ENCODE measurements around the gene SLC41A3. TPM values are rescaled to one million over a fixed set of nuclear protein-coding genes. Genes with fewer than 3 reads are reported as not detected.
"Not testable (repeated sequence)": the region's sequence is repeated elsewhere in the genome, so short reads cannot be mapped to it uniquely, and the experiment has no call there.

The SLC41A3 gene
- polyA plus RNA-seq, 3 donors from 2014 or later: 24.1 to 28.0 (median 25.4) TPM

DNA sequence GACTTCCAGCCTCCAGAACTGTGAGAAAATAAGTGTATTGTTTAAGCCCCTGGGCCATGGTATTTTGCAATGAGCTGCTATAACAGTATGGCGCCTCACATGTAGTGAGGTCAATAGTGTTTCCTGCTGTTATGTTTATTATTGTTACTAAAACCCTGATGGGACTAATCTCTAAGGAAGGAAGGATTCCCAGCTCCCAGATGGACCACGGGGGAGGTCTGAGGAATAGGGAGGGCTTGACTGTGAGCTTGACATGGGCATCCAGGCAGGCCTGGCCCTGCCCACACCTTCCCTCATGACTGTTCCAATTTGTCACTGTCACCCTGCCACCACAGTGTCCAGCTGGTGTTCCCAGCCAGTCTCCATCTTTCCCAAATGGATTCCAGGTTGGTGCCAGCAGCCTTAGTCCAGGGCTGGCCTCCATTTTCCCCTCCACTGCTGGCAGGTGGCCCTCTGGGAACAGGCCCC, 14.5 kb upstream of the SLC41A3 start:
- Mint-ChIP-seq H3K4me3 (no peak overlapping the region), H3K4me1 (no peaks in the 10 kb centered on the region), H3K36me3 (peaks cover 9 to 17% (median 13%) of the 10 kb centered on the region in 3 donors), H3K27me3 (ENCODE audit: low read depth in 3 of 3) (peaks cover 1 to 2% (median 2%) of the 10 kb centered on the region in 3 donors), H3K9me3 (peaks cover 16 to 34% (median 28%) of the 10 kb centered on the region in 6 donors), H3K27ac (no peak overlapping the region)
- no peak for DNase-seq

DNA sequence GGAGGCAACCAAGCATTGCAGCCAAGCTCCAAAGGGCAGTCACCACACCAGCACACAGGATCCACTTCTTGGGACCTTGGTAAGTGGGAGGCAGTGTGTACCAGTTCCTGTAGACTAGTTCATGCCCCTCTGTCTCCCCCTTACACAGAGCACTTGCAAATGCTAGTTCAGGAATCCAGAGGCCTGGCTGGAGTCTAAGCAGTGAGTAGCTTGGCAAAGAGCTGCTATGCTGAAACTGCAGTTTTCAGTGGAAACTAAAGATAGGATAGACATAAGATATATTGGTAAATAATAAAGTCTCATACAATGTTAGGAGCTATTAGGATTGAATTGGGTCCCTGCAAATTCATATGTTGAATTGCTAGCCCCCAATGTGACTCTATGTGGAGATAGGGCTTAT, 13.9 kb upstream of the SLC41A3 start:
- no peak overlapping the region for H3K27ac Mint-ChIP-seq
- H3K4me1 Mint-ChIP-seq: no peaks in the 10 kb centered on the region
- DNase-seq: no peak
- peaks cover 16 to 34% (median 28%) of the 10 kb centered on the region in 6 donors for H3K9me3 Mint-ChIP-seq
- H3K27me3 Mint-ChIP-seq (ENCODE audit: low read depth in 3 of 3): peaks cover 1 to 2% (median 2%) of the 10 kb centered on the region in 3 donors
- no peak overlapping the region for H3K4me3 Mint-ChIP-seq
- peaks cover 9 to 17% (median 13%) of the 10 kb centered on the region in 3 donors for H3K36me3 Mint-ChIP-seq

DNA sequence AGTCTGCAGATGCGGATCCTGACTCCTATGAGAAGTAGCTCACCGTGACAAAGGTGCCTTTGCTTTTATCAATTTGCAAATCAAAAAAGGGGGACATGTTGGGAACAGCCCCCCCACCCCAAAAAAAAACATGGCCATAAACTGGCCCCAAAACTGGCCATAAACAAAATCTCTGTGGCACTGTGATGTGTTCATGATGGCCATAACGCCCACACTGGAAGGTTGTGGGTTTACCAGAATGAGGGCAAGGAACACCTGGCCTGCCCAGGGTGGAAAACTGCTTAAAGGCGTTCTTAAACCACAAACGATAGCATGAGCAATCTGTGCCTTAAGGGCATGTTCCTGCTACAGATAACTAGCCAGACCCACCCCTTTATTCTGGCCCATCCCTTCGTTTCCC, 12.3 kb upstream of the SLC41A3 start:
- H3K4me1 Mint-ChIP-seq, DNase-seq: not testable (repeated sequence)
- H3K9me3 Mint-ChIP-seq: peaks cover 16 to 34% (median 28%) of the 10 kb centered on the region in 6 donors

DNA sequence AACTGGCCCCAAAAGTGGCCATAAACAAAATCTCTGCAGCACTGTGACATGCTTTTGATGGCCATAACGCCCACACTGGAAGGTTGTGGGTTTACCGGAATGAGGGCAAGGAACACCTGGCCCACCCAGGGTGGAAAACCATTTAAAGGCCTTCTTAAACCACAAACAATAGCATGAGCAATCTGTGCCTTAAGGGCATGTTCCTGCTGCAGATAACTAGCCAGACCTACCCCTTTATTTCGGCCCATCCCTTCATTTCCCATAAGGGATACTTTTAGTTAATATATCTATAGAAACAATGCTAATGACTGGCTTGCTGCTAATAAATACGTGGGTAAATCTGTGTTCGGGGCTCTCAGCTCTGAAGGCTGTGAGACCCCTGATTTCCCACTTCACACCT, 8.2 kb upstream of the SLC41A3 start:
- peaks cover 16 to 29% (median 25%) of the 10 kb centered on the region in 6 donors for H3K9me3 Mint-ChIP-seq
- H3K27ac Mint-ChIP-seq; H3K27me3 Mint-ChIP-seq (ENCODE audit: low read depth in 3 of 3); DNase-seq; H3K4me3 Mint-ChIP-seq; H3K4me1 Mint-ChIP-seq: not testable (repeated sequence)
- H3K36me3 Mint-ChIP-seq: peaks cover 9 to 17% (median 16%) of the 10 kb centered on the region in 3 donors

More for the DNA sequence above, 12.3 kb upstream of the SLC41A3 start:
- not testable (repeated sequence) for H3K27ac Mint-ChIP-seq; H3K4me3 Mint-ChIP-seq; H3K27me3 Mint-ChIP-seq (ENCODE audit: low read depth in 3 of 3)
- peaks cover 9 to 19% (median 17%) of the 10 kb centered on the region in 3 donors for H3K36me3 Mint-ChIP-seq

DNA sequence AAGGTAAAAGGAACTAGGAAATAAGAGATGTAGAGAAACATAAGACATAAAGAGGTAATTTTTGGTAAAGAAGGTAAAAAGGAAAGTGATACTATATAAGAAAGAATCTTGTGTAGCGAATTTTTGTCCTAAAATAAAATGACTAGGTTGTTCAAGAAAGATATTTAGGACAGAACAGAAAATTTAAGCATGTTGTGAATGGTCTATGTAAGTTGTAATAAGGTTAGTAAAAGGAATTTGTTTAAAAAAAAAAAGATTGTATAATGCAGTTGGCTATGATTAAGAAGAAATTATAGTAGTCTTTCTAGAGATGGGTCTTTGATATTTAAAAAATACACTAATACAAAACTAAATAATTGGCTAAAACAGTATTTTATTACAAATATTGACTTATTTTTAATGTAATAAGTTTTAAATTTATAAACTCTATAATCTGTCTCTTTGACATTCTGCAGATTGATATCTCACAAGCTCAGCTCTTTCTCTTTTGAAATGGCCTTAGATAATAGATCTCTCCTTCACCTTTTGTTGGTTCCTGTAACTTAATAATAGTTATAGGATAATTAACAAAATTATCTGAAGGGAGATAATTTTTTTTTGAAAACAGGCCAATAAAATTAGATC, 3.7 kb upstream of the SLC41A3 start:
- DNase-seq: no peak
- H3K4me1 Mint-ChIP-seq: peaks cover 16 to 29% of the 10 kb centered on the region in 2 donors
- peaks cover 0 to 4% (median 0%) of the 10 kb centered on the region in 6 donors for H3K9me3 Mint-ChIP-seq
- peaks cover 0 to 10% (median 0%) of the 10 kb centered on the region in 3 donors for H3K36me3 Mint-ChIP-seq
- H3K27me3 Mint-ChIP-seq (ENCODE audit: low read depth in 3 of 3): peaks cover 0 to 3% (median 2%) of the 10 kb centered on the region in 3 donors
- no peak overlapping the region for H3K27ac Mint-ChIP-seq
- H3K4me3 Mint-ChIP-seq: no peak overlapping the region

DNA sequence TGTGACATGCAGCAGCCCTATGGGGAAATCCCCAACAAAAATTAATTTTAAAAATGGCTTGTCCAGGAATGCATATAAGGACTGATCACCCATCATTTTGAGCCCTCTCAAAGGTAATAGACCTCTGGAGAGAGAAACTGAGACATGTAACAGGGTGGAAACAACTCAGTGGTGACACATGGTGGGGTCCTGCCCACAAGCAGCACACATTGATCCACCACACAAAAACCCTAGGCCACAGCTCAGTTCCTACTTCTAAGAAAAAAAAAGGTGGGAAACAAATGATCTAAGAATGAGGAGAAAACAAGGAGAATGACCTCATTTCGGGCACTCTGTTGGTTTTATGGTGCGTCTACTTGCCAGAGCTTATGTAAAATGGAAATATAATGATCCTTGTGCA, 1.9 kb upstream of the SLC41A3 start:
- H3K4me1 Mint-ChIP-seq: peaks cover 16 to 29% of the 10 kb centered on the region in 2 donors
- H3K27me3 Mint-ChIP-seq (ENCODE audit: low read depth in 3 of 3): peaks cover 0 to 3% (median 2%) of the 10 kb centered on the region in 3 donors
- H3K36me3 Mint-ChIP-seq: no peaks in the 10 kb centered on the region
- H3K27ac Mint-ChIP-seq: peak overlapping the region in 3 of 6 donors; percentile 29 to 78 (median 58)
- DNase-seq: no peak
- H3K4me3 Mint-ChIP-seq: peak overlapping the region in 2 of 5 donors; percentile 75 to 79
- H3K9me3 Mint-ChIP-seq: no peaks in the 10 kb centered on the region

DNA sequence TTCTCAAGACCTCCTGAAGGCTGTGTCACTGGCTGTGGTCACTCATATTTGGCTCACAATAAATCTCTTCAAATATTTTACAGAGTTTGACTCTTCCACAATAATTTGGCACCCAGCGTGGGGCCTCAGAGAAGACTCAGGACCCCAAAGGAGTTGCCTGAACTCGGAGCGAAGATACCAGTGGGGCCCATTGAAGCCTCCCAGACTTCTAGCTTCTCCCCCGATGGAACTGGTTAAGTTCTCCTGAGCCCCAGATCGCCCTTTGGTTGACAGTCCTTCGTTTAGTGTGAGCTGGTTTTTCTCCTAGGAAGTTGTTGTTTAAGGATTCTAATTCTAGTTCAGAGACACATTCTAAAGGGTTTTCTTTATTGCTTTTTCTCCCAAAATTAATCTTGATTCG, 1.4 kb upstream of the SLC41A3 start:
- Mint-ChIP-seq H3K4me3 (peak overlapping the region; percentile 75 to 84 (median 82)), H3K36me3 (peaks cover 0 to under 1% (median 0%) of the 10 kb centered on the region in 3 donors), H3K27me3 (ENCODE audit: low read depth in 3 of 3) (peaks cover 0 to 3% (median 2%) of the 10 kb centered on the region in 3 donors), H3K27ac (peak overlapping the region; percentile 30 to 83 (median 75)), H3K4me1 (peaks cover 16 to 29% of the 10 kb centered on the region in 2 donors), H3K9me3 (no peaks in the 10 kb centered on the region)
- DNase-seq: no peak

DNA sequence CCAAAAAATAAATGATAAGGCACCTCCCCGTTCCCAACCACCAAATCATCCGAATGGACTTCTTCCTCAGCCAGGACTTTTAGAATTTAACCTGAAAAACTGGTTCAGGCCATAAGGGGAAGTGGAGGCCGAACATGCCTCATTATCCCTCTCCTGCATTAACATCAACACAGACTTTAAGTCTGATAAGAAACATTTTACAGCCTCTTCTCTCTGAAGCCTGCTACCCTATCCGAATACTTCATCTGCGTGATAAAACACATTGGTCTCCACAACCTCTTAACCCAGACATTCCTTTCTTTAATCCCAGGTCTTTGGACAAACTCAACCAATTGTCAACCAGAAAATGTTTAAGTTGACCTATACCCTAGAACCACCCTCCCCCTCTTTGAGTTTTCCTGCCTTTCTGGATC, 850 bp upstream of the SLC41A3 start:
- H3K27me3 Mint-ChIP-seq (ENCODE audit: low read depth in 3 of 3): peaks cover 0 to 3% (median 2%) of the 10 kb centered on the region in 3 donors
- peaks cover 0 to 4% (median 0%) of the 10 kb centered on the region in 3 donors for H3K36me3 Mint-ChIP-seq
- no peak for DNase-seq
- peak overlapping the region; percentile 70 to 83 (median 77) for H3K27ac Mint-ChIP-seq
- H3K9me3 Mint-ChIP-seq: no peaks in the 10 kb centered on the region
- H3K4me3 Mint-ChIP-seq: peak overlapping the region; percentile 75 to 84 (median 82)
- peaks cover 16 to 29% of the 10 kb centered on the region in 2 donors for H3K4me1 Mint-ChIP-seq

DNA sequence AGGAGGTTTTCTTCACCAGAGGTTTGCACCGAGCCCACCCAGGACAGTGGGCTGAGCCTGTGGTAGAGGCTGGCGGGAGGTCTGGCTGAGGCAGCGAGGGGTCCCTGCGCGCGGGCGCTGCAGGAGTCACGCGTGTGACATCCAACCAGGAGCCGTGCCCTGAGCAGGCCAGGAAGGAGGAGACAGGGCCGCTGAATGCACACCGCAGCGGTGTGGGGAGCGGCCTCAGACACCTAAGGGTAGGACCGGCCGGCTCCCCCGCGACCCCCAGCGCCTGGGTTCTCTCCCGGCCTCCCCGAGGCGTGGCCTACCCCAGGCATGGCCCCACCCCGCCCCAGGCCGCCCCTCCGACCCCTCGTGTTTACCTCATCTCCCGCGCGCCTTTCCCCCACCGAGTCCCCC, 412 bp downstream of the SLC41A3 start:
- Mint-ChIP-seq H3K36me3 (peaks cover 0 to 4% (median 0%) of the 10 kb centered on the region in 3 donors), H3K4me3 (peak overlapping the region; percentile 89 to 95 (median 91)), H3K27me3 (ENCODE audit: low read depth in 3 of 3) (peaks cover 0 to 3% (median 2%) of the 10 kb centered on the region in 3 donors), H3K9me3 (no peaks in the 10 kb centered on the region), H3K4me1 (peaks cover 16 to 29% of the 10 kb centered on the region in 2 donors), H3K27ac (peak overlapping the region in 5 of 6 donors; percentile 45 to 87 (median 82))
- peak; percentile 30 to 46 (median 34) for DNase-seq

DNA sequence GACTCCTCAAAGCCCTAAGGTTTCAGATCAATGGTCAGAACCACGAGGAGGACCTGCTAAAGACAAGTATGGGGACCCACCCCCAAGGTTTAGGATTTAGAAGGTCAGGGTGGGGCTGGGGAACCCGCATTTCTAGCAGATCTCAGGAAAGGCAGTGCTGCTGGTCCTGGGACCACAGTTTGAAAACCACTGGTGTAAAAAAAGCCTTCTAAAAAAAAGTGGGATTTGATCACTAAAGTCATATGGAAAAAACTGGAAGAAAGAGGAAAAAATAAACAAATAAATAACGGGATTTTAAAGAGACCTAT, 832 bp downstream of the SLC41A3 start:
- H3K4me1 Mint-ChIP-seq: peaks cover 16 to 29% of the 10 kb centered on the region in 2 donors
- peaks cover 0 to 3% (median 2%) of the 10 kb centered on the region in 3 donors for H3K27me3 Mint-ChIP-seq (ENCODE audit: low read depth in 3 of 3)
- H3K4me3 Mint-ChIP-seq: peak overlapping the region; percentile 89 to 95 (median 91)
- no peak for DNase-seq
- peak overlapping the region; percentile 79 to 94 (median 86) for H3K27ac Mint-ChIP-seq
- no peaks in the 10 kb centered on the region for H3K9me3 Mint-ChIP-seq
- peaks cover 0 to 4% (median 0%) of the 10 kb centered on the region in 3 donors for H3K36me3 Mint-ChIP-seq

DNA sequence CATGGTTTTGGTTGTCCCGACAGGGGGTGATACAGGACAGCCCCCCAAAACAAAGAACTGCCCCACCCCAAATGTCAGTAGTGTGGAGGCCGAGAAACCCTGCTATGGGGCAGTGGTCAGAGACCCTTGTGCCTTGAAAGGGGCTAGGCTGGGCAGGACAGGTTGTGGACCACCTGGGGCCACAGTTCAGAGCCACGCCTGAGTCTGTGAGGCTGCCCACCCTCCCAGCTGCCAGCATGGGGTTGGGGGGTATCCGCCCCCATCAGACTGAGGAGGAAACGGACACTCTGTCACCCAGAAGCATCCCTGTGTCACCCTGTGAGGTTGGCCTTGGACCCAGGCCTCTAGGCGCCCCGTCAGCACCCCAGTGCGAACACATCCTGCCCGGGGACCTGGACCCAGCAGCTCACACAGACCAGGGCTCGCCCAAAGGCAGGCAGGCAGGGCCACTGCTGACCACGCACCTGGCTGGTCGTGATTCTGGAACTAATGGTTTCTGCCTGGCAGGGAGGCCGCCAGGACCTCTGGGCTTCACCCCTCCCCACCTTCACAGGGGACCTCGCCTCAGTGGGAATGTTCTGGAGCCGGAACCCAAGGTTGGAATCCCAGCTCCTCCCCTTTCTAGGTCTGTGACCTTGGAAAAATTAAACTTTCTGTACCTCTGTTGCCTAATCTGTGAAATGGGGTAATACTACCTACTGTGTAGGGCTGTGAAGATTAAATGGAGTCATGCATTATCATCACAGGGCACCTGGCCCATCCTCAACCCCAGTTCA, 1.4 kb downstream of the SLC41A3 start:
- Mint-ChIP-seq H3K4me1 (peaks cover 16 to 29% of the 10 kb centered on the region in 2 donors), H3K4me3 (peak overlapping the region; percentile 89 to 95 (median 91)), H3K27ac (peak overlapping the region; percentile 79 to 94 (median 86)), H3K36me3 (peaks cover 0 to 4% (median 0%) of the 10 kb centered on the region in 3 donors), H3K27me3 (ENCODE audit: low read depth in 3 of 3) (peaks cover 0 to 3% (median 2%) of the 10 kb centered on the region in 3 donors), H3K9me3 (no peaks in the 10 kb centered on the region)
- no peak for DNase-seq

DNA sequence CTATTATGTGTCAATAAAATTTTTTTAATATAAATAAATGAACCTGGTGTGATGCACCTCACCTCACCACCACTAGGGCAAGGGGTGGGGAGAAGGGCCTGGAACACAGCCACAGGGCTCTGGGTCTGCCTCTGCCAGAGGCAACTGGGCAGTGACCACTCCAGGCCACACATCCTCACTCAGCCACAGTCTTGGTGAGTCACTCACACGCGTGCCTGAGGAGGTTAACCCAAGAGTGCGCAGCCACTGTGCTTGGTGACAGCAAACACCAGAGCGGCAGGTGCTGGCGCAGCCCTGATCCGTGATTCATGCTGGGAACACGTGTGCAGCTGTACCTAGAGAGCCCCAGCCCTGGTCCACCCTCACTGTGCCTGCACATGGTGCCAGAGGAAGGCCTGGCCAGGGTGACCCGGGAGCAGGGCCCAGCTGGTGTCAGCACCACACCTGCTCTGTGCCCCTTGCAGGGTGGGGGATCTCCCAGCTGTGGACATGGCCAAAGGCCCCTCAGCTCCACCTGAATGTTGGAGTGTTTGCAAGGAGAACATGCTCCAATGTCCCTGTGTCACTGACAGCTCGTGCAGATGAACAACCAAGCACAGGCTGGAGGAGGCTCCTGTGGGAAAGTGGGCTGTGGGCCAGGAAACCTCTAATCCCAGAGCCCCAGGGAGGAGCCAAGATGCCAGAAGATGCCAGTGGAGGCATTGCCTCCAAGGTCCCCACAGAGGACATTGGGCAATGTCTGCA, 2.1 kb downstream of the SLC41A3 start:
- Mint-ChIP-seq H3K36me3 (peaks cover 0 to 4% (median 0%) of the 10 kb centered on the region in 3 donors), H3K4me3 (peak overlapping the region in 3 of 5 donors; percentile 25 to 40 (median 33)), H3K27me3 (ENCODE audit: low read depth in 3 of 3) (peaks cover 0 to 3% (median 2%) of the 10 kb centered on the region in 3 donors), H3K27ac (peak overlapping the region in 1 of 6 donors; percentile 13), H3K4me1 (peaks cover 16 to 29% of the 10 kb centered on the region in 2 donors), H3K9me3 (no peaks in the 10 kb centered on the region)
- no peak for DNase-seq

DNA sequence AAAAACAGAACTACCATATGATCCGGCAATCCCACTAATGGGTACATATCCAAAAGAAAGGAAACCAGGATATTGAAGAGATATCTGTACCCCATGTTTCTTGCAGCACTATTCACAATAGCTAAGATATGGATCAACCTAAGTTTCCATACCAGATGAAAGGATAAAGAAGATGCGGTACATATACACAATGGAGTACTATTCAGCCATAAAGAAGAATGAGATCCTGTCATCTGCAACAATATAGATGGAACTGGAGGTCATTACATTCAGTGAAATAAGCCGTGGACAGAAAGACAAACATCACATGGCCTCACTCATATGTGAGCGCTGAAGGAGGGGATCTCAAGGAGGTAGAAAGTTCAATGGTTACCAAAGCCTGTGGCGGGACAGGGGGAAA, 3.0 kb downstream of the SLC41A3 start:
- Mint-ChIP-seq H3K27ac (peak overlapping the region in 1 of 6 donors; percentile 54), H3K4me1 (peaks cover 16 to 24% of the 10 kb centered on the region in 2 donors)

More for the DNA sequence above, 3.0 kb downstream of the SLC41A3 start:
- peaks cover 0 to 4% (median 0%) of the 10 kb centered on the region in 3 donors for H3K36me3 Mint-ChIP-seq
- H3K27me3 Mint-ChIP-seq (ENCODE audit: low read depth in 3 of 3): peaks cover 0 to 3% (median 2%) of the 10 kb centered on the region in 3 donors
- H3K9me3 Mint-ChIP-seq: no peaks in the 10 kb centered on the region
- no peak for DNase-seq
- H3K4me3 Mint-ChIP-seq: peak overlapping the region in 3 of 5 donors; percentile 22 to 48 (median 34)
